ENCODE data around the gene SORL1.

The SORL1 gene

DNA sequence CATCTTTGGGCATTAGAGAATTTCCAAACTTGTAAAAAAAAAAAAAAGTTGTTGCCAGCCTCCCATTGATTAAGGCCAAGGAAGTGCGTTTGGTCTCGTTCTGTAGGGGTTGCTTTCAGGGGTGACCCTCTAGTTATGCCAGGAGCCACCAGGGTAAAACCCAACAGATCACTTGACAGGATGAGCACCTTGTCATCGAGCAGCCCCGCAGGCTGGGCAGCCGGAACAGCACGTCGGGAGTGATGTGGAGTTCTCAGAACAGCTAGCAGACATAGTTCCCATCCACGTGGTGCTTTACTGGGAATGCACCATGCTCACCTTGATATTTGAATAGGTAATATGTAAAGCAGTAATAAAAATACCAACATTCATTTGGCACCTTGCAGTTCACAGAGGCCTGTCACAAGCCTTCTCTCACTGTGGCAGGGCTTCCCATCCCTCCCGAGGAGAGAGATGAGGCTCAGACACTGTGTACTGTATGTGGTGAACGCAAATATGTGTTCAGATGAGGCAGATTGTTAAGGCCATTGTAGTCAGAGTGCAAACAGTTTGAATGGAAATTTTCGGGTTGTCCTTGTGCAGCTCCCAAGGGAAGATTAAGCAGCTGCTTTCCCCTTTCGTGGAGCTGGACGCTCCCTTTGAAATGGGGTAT is 71.6 kb downstream of the SORL1 start:
- no peaks in the 10 kb centered on the region for H3K4me1 ChIP-seq (ENCODE audit: control insufficient read depth, insufficient read depth, low read length)
- peaks cover 43% of the 10 kb centered on the region for H3K36me3 ChIP-seq (ENCODE audit: control insufficient read depth, insufficient read depth, low read length)
- H3K27ac ChIP-seq (ENCODE audit: low read depth, low read length) = no peak overlapping the region

DNA sequence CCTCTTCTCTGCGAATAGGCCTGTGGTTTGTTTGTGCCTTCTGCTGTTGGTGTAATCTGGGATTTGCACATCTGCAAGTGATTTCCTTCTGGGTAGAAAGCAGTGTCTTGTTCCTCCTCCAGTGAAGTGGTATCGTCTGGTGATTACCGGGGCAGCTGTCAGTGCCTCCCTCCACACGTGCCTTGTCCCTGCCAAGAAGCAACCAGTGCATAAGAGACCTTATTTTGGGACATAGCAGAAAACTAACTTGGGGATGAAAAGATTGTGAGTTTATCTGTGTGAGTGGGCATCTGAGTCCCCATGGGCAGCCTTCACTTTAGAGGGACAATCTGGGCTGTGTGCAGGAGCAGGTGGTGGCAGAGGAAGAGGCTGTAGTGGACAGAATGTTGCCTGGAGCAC is 72.1 kb downstream of the SORL1 start:
- Histone ChIP-seq H3K9me3 (ENCODE audit: control insufficient read depth, insufficient read depth, low read depth, low read length) (no peaks in the 10 kb centered on the region; the same call in 1 of the 2 replicates), H3K27ac (ENCODE audit: low read depth, low read length) (no peak overlapping the region), H3K9ac (ENCODE audit: low read length) (no peak overlapping the region), H3K36me3 (ENCODE audit: control insufficient read depth, insufficient read depth, low read length) (peaks cover 46% of the 10 kb centered on the region), H3K27me3 (ENCODE audit: control insufficient read depth, insufficient read depth, low read length) (no peaks in the 10 kb centered on the region), H3K4me1 (ENCODE audit: control insufficient read depth, insufficient read depth, low read length) (no peaks in the 10 kb centered on the region), H3K4me3 (ENCODE audit: low read depth, low read length) (no peak overlapping the region)

More for the DNA sequence above, 71.6 kb downstream of the SORL1 start:
- no peak overlapping the region for H3K4me3 ChIP-seq (ENCODE audit: low read depth, low read length)
- no peaks in the 10 kb centered on the region; the same call in 1 of the 2 replicates for H3K9me3 ChIP-seq (ENCODE audit: control insufficient read depth, insufficient read depth, low read depth, low read length)
- no peak overlapping the region for H3K9ac ChIP-seq (ENCODE audit: low read length)
- no peaks in the 10 kb centered on the region for H3K27me3 ChIP-seq (ENCODE audit: control insufficient read depth, insufficient read depth, low read length)

DNA sequence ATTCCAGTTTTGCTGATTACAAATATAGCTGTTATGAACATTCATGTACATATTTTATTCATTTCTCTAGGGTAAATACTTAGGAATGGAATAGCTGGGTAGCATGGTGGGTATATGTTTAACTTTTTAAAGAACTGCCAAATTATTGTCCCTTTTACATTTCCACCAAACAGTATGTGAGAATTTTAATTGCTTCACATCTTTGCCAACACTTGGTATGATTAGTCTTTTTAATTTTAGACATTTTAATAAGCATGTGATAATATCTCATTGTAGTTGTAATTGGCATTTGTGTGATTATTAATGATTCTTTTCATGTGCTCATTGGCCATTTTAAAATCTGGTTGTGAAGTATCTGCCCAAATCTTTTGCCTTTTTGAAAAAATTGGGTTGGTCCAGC is 73.3 kb downstream of the SORL1 start:
- H3K4me3 ChIP-seq (ENCODE audit: low read depth, low read length) = no peak overlapping the region
- H3K36me3 ChIP-seq (ENCODE audit: control insufficient read depth, insufficient read depth, low read length) = peaks cover 47% of the 10 kb centered on the region
- no peaks in the 10 kb centered on the region for H3K4me1 ChIP-seq (ENCODE audit: control insufficient read depth, insufficient read depth, low read length)
- no peak overlapping the region for H3K9ac ChIP-seq (ENCODE audit: low read length)
- H3K27ac ChIP-seq (ENCODE audit: low read depth, low read length) = no peak overlapping the region
- H3K27me3 ChIP-seq (ENCODE audit: control insufficient read depth, insufficient read depth, low read length) = no peaks in the 10 kb centered on the region
- H3K9me3 ChIP-seq (ENCODE audit: control insufficient read depth, insufficient read depth, low read depth, low read length) = no peaks in the 10 kb centered on the region; the same call in 1 of the 2 replicates

DNA sequence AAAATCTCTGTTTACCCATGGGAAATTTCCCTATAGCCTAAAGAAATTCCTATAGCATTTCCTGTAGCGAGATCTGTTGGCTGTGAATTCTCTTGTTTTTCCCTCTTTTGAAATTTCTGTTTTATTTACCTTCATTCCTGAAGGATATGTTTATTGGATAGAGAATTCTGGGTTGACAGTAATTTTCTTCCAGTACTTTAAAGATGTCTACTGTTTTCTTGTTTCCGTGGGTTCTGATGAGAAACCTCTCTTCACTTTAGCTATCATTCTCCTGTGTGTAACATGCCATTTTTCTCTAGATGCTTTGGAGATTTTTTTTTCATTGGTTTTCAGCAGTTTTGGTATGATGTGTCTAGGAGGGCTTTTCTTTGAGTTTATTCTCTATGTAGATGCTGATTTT is 78.1 kb downstream of the SORL1 start:
- no peaks in the 10 kb centered on the region for H3K27me3 ChIP-seq (ENCODE audit: control insufficient read depth, insufficient read depth, low read length)
- no peak overlapping the region for H3K4me3 ChIP-seq (ENCODE audit: low read depth, low read length)
- H3K27ac ChIP-seq (ENCODE audit: low read depth, low read length) = no peak overlapping the region
- H3K9ac ChIP-seq (ENCODE audit: low read length) = no peak overlapping the region
- H3K9me3 ChIP-seq (ENCODE audit: control insufficient read depth, insufficient read depth, low read depth, low read length) = no peaks in the 10 kb centered on the region; the same call in 1 of the 2 replicates
- peaks cover 34% of the 10 kb centered on the region for H3K36me3 ChIP-seq (ENCODE audit: control insufficient read depth, insufficient read depth, low read length)
- 0 out of 2 replicates have a peak, but pooled peaks cover 3% of the 10 kb centered on the region for H3K4me1 ChIP-seq (ENCODE audit: control insufficient read depth, insufficient read depth, low read length)

DNA sequence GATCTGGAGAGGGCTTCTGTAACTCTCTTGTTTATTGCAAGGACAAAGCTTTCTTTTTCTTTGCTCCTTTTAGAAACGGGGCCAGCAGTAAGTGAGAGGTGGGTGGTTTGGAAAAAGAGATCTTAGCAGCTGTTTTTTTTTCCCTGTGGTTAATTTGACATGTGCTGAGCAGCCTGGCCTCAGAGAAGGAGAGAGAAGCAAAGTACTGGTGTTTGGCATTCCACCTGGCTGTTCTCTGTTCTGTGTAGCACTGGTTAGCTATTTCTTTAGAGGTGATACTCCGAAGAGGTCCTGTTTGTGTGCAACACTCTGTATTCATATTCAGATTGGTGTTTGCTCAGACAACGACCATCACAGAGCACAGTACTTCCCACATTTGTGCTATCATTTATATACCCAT is 81.5 kb downstream of the SORL1 start:
- H3K4me1 ChIP-seq (ENCODE audit: control insufficient read depth, insufficient read depth, low read length) = 0 out of 2 replicates have a peak, but pooled peaks cover 3% of the 10 kb centered on the region
- H3K9me3 ChIP-seq (ENCODE audit: control insufficient read depth, insufficient read depth, low read depth, low read length) = no peaks in the 10 kb centered on the region
- H3K36me3 ChIP-seq (ENCODE audit: control insufficient read depth, insufficient read depth, low read length) = peaks cover 29% of the 10 kb centered on the region
- no peak overlapping the region for H3K9ac ChIP-seq (ENCODE audit: low read length)
- H3K27ac ChIP-seq (ENCODE audit: low read depth, low read length) = no peak overlapping the region
- H3K4me3 ChIP-seq (ENCODE audit: low read depth, low read length) = no peak overlapping the region
- no peaks in the 10 kb centered on the region for H3K27me3 ChIP-seq (ENCODE audit: control insufficient read depth, insufficient read depth, low read length)

DNA sequence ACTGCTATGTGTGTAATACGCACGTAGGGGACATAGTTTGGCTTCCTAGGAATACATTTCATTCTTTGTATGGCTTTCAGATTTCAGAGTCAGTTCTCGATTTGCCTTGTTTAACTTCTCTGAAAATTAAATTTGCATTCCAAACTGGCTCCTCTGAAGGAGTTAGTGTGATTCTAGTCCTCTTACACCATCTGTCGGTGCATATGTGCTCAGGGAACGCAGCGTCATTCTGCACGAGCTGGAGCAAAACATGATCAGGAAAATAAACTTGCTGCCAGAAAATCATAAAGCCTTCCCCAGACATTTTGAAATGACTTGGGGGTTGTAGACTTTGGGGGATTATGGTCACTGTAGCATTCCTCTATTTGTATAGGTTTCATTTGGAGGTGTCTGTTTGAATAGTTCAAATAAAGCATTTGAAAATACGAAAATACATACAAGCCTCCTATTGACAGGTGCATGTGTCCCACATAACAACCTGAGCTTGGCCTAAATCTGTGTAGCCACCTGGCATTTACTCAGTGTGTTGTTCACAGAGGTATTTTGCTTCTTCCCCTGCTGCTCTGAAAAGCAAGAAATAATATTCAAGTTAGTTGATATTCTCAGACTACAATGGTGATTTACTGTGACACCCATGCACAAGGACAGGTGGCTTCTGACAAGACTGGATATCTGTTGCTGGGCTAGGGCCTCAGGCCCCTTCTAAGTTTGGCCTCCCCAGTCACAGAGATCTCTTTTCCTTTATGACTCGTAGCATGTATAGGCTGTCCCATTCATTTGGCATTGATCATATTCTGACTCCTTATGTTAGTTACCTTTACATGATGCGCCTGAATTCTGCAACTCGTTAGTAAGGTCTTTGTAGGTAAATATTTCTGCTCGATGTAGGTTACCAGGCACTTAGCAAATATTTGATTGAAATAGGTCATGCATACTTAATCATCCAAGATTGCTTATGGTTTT is 82.3 kb downstream of the SORL1 start:
- no peaks in the 10 kb centered on the region for H3K9me3 ChIP-seq (ENCODE audit: control insufficient read depth, insufficient read depth, low read depth, low read length)
- H3K4me3 ChIP-seq (ENCODE audit: low read depth, low read length) = no peak overlapping the region
- no peaks in the 10 kb centered on the region for H3K27me3 ChIP-seq (ENCODE audit: control insufficient read depth, insufficient read depth, low read length)
- 0 out of 2 replicates have a peak, but pooled peaks cover 3% of the 10 kb centered on the region for H3K4me1 ChIP-seq (ENCODE audit: control insufficient read depth, insufficient read depth, low read length)
- H3K9ac ChIP-seq (ENCODE audit: low read length) = no peak overlapping the region
- H3K27ac ChIP-seq (ENCODE audit: low read depth, low read length) = no peak overlapping the region
- H3K36me3 ChIP-seq (ENCODE audit: control insufficient read depth, insufficient read depth, low read length) = peaks cover 27% of the 10 kb centered on the region; the same call in 1 of the 2 replicates

DNA sequence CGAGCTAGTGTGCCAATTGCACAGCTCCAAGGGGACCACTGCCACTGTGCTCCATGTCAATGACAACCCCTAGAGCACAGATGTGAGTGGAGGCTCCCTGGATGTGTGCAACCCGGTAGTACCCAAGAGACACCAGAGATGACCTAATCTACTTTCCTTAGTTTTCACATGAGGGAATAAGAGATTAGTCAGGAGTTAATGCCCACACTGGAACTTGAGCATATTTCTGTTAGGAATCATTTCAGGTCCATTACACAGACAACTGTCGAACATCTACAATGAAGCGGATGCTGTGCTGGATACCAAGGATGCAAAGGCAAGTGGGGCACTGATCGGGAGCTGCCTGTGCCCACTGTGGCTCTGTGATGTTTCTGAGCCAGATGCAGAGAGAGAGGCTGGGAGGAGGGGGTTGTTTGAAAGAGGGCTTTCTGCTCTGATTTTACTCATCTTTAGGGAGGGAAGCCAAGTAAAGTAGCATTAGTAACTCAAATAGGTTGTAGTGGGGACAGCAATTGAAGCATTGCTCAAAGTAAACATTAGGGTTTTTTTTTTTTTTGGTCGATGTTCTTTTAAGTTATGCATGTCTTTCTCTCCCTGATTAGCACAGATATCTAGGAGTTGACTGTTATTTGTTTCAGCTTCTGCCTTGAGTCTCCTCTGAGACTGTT is 83.1 kb downstream of the SORL1 start:
- H3K4me1 ChIP-seq (ENCODE audit: control insufficient read depth, insufficient read depth, low read length) = 0 out of 2 replicates have a peak, but pooled peaks cover 3% of the 10 kb centered on the region
- no peak overlapping the region for H3K27ac ChIP-seq (ENCODE audit: low read depth, low read length)
- H3K36me3 ChIP-seq (ENCODE audit: control insufficient read depth, insufficient read depth, low read length) = peaks cover 27% of the 10 kb centered on the region; the same call in 1 of the 2 replicates
- no peak overlapping the region for H3K4me3 ChIP-seq (ENCODE audit: low read depth, low read length)
- H3K27me3 ChIP-seq (ENCODE audit: control insufficient read depth, insufficient read depth, low read length) = no peaks in the 10 kb centered on the region
- H3K9me3 ChIP-seq (ENCODE audit: control insufficient read depth, insufficient read depth, low read depth, low read length) = no peaks in the 10 kb centered on the region
- no peak overlapping the region for H3K9ac ChIP-seq (ENCODE audit: low read length)

DNA sequence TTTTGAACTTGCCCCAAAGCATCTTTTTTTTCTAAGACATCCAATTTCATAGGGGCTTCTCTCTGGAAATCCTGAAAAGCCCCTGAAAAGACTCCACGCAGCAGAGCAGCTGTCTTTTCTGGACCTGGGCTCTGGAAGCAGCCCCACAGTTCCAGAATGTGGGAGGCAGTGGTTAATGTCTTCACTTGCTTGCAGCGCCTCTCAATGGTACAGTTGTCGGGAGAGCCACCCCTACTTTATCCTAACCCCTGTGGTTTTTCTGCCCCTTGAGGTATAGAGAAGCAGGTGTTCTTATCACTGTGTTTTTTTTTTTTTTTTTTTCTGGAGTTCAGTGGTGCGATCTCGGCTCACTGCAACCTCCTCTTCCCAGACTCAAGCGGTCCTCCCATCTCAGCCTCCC is 84.0 kb downstream of the SORL1 start:
- Histone ChIP-seq H3K27ac (ENCODE audit: low read depth, low read length) (no peak overlapping the region), H3K4me1 (ENCODE audit: control insufficient read depth, insufficient read depth, low read length) (0 out of 2 replicates have a peak, but pooled peaks cover 3% of the 10 kb centered on the region), H3K27me3 (ENCODE audit: control insufficient read depth, insufficient read depth, low read length) (no peaks in the 10 kb centered on the region), H3K9me3 (ENCODE audit: control insufficient read depth, insufficient read depth, low read depth, low read length) (no peaks in the 10 kb centered on the region), H3K36me3 (ENCODE audit: control insufficient read depth, insufficient read depth, low read length) (peaks cover 27% of the 10 kb centered on the region; the same call in 1 of the 2 replicates), H3K9ac (ENCODE audit: low read length) (no peak overlapping the region), H3K4me3 (ENCODE audit: low read depth, low read length) (no peak overlapping the region)

DNA sequence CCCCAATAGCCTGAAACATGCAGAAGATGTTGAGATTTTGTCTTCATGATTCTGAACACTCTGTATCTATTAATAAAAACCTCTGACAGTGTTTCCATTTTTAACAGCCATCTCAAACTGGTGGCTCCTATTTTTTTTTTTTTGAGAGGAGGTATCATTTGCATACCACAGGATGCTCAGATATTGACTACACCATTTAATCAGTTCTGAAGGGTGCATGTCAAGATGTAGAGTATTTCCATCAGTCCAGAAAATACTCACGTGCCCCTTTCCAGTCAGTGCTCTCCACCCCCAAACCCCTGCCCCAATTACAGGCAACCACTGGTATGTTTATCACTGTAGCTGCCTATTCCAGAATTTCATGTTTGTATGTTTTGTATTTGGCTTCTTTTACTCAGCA is 85.9 kb downstream of the SORL1 start:
- no peak overlapping the region for H3K27ac ChIP-seq (ENCODE audit: low read depth, low read length)
- H3K9me3 ChIP-seq (ENCODE audit: control insufficient read depth, insufficient read depth, low read depth, low read length) = no peaks in the 10 kb centered on the region
- H3K9ac ChIP-seq (ENCODE audit: low read length) = no peak overlapping the region
- 0 out of 2 replicates have a peak, but pooled peaks cover 3% of the 10 kb centered on the region for H3K4me1 ChIP-seq (ENCODE audit: control insufficient read depth, insufficient read depth, low read length)
- no peaks in the 10 kb centered on the region for H3K27me3 ChIP-seq (ENCODE audit: control insufficient read depth, insufficient read depth, low read length)
- H3K36me3 ChIP-seq (ENCODE audit: control insufficient read depth, insufficient read depth, low read length) = peaks cover 27% of the 10 kb centered on the region; the same call in 1 of the 2 replicates
- H3K4me3 ChIP-seq (ENCODE audit: low read depth, low read length) = no peak overlapping the region

DNA sequence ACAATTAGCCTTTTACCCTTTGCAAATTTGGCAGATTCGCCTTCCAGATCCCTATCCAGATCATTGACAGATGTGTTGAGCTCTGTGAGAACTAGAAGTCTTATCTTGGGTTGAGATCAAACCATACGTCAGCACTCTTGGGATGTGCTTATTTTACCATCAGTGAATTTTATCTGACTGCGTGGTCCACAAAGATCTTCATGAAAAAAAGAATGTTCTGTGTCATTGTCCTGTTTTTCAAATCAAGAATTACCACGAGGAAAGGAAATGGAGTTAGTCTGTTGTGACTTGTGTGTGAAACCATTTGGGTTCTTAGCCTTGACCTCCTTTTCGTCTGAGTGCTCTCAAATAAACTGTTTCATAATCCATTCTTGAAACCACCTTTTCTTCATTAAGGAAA is 86.9 kb downstream of the SORL1 start:
- Histone ChIP-seq H3K36me3 (ENCODE audit: control insufficient read depth, insufficient read depth, low read length) (peaks cover 25% of the 10 kb centered on the region), H3K4me1 (ENCODE audit: control insufficient read depth, insufficient read depth, low read length) (no peaks in the 10 kb centered on the region), H3K27ac (ENCODE audit: low read depth, low read length) (no peak overlapping the region), H3K9ac (ENCODE audit: low read length) (no peak overlapping the region), H3K9me3 (ENCODE audit: control insufficient read depth, insufficient read depth, low read depth, low read length) (no peaks in the 10 kb centered on the region), H3K27me3 (ENCODE audit: control insufficient read depth, insufficient read depth, low read length) (no peaks in the 10 kb centered on the region), H3K4me3 (ENCODE audit: low read depth, low read length) (no peak overlapping the region)

Data from HUES6 (cell line).